GM10266 (cell line): Measurements from ENCODE around the gene CFAP107.
"Not testable (repeated sequence)": the region's sequence is repeated elsewhere in the genome, so short reads cannot be mapped to it uniquely, and the experiment has no call there.

Experiments used
- DNase-seq: peaks from one replicate; pipeline ENCODE4 v3.0.0; 2012; ENCODE audit errors: extremely low spot score
- TF ChIP-seq, protein P1 (sequence below): IDR thresholded peaks from 2 replicates; pipeline ENCODE4 v1.5.1; 2012; ENCODE audit warnings: mild to moderate bottlenecking, low read depth; ENCODE audit not compliant: control insufficient read depth, insufficient read depth; ENCODE audit errors: missing control alignments

Gene CFAP107

DNA sequence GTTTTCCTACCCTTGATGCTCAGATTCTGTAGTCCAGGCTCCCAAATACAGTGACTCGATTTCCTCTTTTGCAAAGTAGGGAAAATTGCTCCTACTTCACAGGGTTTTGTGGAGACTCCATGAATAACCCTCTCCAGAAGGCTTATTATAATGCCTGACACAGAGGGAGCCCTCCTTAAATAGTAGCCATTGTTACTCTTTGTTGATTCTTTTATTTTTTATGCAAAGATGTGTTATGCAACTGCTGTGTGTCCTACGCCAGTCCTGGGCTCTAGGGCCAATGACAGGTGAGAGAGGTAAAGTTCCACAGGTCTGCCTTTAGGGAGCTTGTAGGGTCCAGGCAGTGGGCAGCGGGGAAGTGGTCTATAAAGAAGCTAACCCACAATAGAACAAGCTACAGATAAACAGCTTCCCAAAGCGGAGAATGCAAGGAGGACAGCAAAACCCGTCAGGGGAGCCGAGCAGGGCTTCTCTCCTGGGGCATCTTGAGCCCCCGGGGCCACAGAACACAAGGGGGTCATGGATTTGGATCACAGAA is 28.6 kb upstream of the CFAP107 start:
- TF ChIP-seq, protein P1, sequence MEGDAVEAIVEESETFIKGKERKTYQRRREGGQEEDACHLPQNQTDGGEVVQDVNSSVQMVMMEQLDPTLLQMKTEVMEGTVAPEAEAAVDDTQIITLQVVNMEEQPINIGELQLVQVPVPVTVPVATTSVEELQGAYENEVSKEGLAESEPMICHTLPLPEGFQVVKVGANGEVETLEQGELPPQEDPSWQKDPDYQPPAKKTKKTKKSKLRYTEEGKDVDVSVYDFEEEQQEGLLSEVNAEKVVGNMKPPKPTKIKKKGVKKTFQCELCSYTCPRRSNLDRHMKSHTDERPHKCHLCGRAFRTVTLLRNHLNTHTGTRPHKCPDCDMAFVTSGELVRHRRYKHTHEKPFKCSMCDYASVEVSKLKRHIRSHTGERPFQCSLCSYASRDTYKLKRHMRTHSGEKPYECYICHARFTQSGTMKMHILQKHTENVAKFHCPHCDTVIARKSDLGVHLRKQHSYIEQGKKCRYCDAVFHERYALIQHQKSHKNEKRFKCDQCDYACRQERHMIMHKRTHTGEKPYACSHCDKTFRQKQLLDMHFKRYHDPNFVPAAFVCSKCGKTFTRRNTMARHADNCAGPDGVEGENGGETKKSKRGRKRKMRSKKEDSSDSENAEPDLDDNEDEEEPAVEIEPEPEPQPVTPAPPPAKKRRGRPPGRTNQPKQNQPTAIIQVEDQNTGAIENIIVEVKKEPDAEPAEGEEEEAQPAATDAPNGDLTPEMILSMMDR = no peak
- no peak for DNase-seq

DNA sequence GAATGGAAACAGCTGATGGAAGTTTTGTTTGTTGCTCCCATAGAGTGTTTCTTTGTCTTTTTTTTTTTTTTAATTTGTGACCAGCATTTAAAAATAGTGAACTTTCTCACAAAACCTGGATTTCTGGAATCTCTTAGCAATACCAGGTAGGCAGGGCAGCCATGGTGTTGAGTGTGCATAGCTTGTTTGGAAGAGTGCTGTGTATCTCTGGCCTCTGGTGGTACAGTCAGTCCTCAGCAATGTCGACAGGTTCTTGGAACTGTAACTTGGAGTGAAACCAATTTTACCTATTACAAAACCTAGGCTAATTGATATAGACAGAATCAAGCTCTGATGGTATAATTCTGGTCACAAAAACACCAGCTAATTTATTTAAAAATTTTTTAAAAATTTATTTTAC is 23.4 kb upstream of the CFAP107 start:
- DNase-seq = no peak
- TF ChIP-seq, protein P1 = no peak

DNA sequence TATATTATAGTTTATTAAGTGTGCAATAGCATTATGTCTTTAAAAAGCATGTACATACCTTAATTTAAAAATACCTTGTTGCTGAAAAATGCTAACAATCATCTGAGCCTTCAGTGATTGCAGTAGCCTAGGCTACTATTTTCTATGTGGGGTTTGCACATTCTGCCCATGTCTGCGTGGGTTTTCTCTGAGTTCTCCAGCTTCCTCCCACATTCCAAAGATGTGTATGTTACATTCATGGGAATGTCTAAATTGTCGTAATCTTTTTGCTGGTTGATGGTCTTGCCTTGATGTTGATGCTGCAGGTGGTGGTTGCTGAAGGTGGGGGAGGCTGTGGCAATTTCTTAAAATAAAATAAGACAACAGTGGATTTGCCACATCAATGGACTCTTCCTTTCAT is 17.6 kb upstream of the CFAP107 start:
- TF ChIP-seq, protein P1 = no peak
- DNase-seq = no peak

DNA sequence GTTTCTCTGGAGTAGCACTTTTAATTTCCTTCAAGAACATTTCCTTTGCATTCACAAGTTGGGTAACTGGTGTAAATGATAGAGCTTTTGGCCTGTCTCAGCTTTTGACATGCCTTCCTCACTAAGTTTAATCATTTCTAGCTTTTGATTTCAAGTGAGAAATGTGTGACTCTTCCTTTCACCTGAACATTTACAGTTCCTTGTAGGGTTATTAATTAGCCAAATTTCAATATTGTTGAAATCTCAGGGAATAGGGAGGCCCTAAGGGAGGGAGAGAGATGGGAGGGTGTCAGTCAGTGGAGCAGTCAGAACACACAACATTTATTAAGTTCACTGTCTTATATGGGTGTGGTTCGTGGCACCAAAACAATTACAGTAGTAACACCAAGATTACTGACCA is 15.8 kb upstream of the CFAP107 start:
- no peak for DNase-seq
- TF ChIP-seq, protein P1 = no peak

DNA sequence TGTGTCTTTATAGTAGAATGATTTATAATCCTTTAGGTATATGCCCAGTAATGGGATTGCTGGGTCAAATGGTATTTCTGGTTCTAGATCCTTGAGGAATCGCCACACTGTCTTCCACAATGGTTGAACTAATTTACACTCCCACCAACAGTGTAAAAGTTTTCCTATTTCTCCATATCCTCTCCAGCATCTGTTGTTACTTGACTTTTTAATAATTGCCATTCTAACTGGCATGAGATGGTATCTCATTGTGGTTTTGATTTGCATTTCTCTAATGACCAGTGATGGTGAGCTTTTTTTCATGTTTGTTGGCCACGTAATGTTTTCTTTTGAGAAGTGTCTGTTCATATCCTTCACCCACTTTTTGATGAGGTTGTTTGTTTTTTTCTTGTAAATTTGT is 14.9 kb upstream of the CFAP107 start:
- DNase-seq = not testable (repeated sequence)

DNA sequence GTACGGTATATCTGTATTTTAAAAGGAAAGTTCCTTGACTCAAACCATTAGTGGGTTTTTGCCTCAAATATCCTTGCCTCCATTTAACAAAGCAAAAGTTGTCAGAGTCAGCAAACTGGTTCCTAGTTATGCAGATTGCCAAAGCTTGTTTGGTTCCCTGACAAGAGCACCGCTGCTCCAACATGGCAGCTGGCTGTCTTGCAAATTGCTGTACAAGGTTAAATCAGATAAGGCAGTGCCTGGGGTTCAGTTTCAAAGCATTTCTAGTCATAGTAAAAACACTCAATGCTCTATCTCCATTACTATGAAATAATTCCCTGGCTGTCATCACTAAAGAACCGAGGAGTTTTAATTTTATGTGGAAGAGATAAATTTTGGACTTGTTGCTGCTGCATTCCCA is 11.3 kb upstream of the CFAP107 start:
- TF ChIP-seq, protein P1 = no peak
- DNase-seq = no peak

DNA sequence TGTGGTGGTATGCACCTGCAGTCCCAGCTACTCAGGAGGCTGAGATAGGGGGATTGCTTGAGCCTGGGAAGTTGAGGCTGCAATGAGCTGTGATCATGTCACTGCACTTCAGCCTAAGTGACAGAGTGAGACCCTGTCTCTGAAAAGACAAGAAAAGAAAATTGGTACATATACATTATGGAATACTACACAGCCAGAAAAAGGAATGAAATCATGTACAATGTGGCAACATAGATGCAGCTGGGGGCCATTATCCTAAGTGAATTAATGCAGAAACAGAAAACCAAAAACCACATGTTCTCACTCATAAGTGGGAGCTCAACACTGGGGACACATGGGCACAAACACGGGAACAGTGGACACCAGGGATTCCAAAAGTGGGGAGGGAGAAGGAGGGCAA is 7.1 kb upstream of the CFAP107 start:
- TF ChIP-seq, protein P1 = no peak
- no peak for DNase-seq

DNA sequence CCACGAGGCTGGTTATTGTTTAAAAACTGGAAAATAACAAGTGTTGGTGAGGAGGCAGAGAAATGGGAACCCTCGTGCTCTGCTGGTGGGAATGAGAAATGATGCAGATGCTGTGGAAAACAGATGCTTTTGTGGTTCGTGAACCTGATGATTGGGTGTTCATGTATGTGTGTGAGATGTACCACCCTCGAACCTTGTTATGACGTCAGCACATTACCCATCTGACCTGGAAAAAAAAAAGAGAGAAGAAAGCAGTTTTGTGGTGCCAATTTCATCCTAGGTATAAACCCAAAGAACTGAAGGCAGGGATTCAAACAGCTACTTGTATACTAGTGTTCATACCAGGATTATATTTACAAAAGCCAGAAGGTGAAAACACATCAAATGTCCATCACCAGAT is 6.4 kb upstream of the CFAP107 start:
- TF ChIP-seq, protein P1 = no peak
- no peak for DNase-seq
